IPS-18c (cell line): ENCODE measurements around the gene ARSA.

Experiments
- H3K4me3 ChIP-seq: 2 replicates; pipeline ENCODE4 v1.7.0; 2013; ENCODE audit warnings: low read depth, mild to moderate bottlenecking, low read length, moderate library complexity; ENCODE audit not compliant: insufficient read depth
- H3K9me3 ChIP-seq: one replicate; pipeline ENCODE4 v1.6.1; 2013; ENCODE audit warnings: mild to moderate bottlenecking, low read length, moderate library complexity; ENCODE audit not compliant: control insufficient read depth, insufficient read depth

The ARSA gene

GRCh38 chr22:50577987-50578775 is 49.8 kb downstream of the ARSA start, which contains the start of gene CPT1B:
Gene CPT1B, minus strand, starts transcription at chr22:50578427. Its CDS starts 512 bp downstream, at chr22:50577915.
- H3K9me3 ChIP-seq = peaks cover 2% of the 10 kb centered on the region
- H3K4me3 ChIP-seq = no peak within 1 kb of the TSS

- H3K4me3 ChIP-seq = no peak overlapping the region
- H3K9me3 ChIP-seq = peaks cover 2% of the 10 kb centered on the region
These were observed 50.3 kb downstream of the ARSA start for GRCh38 chr22:50577697-50577986.

- Histone ChIP-seq H3K4me3 (no peak overlapping the region), H3K9me3 (peaks cover 2% of the 10 kb centered on the region)
These were observed 50.9 kb downstream of the ARSA start for GRCh38 chr22:50576806-50577696.

GRCh38 chr22:50576070-50576469 is 51.9 kb downstream of the ARSA start:
- Histone ChIP-seq H3K9me3 (peaks cover 2% of the 10 kb centered on the region), H3K4me3 (no peak overlapping the region)

- Histone ChIP-seq H3K4me3 (no peak overlapping the region), H3K9me3 (peaks cover 2% of the 10 kb centered on the region)
These were observed 52.5 kb downstream of the ARSA start for GRCh38 chr22:50575426-50575941.
